Measurements from ENCODE around the gene ADCY2.

Gene ADCY2

GRCh38 chr5:7690557-7690956, 294.6 kb downstream of the ADCY2 start:
- H3K36me3 ChIP-seq, result no peaks in the 10 kb centered on the region
- H3K4me2 ChIP-seq, result no peak overlapping the region
- no peaks in the 10 kb centered on the region for H3K4me1 ChIP-seq
- TF ChIP-seq Cebpa-rat (IDR thresholded peaks at IDR 0.05), result no peak
- H3K4me3 ChIP-seq, result no peak overlapping the region
- peaks cover 0 to 8% (median 4%) of the 10 kb centered on the region in 11 experiments; a peak in 2 of 22 replicates for H3K9me3 ChIP-seq (replicated peaks in 1 of 11)
- H3K27me3 ChIP-seq, result no peaks in the 10 kb centered on the region
- H3K27ac ChIP-seq, result no peak overlapping the region
- H3K9ac ChIP-seq, result no peak overlapping the region
- H4K20me1 ChIP-seq, result no peaks in the 10 kb centered on the region

- Histone ChIP-seq H4K20me1 (no peaks in the 10 kb centered on the region), H3K4me3 (peak overlapping the region in 2 of 10 experiments; percentile 29 to 38; a peak in 2 of 20 replicates), H3K4me2 (peak overlapping the region; percentile 45 to 78 (median 65)), H3K4me1 (peaks cover 12 to 24% (median 16%) of the 10 kb centered on the region in 10 experiments), H3K36me3 (no peaks in the 10 kb centered on the region), H3K9me3 (replicated peaks in 1 of 11) (peaks cover 5 to 10% (median 8%) of the 10 kb centered on the region in 11 experiments; a peak in 13 of 22 replicates), H3K9ac (peak overlapping the region in 2 of 11 experiments; percentile 6 to 28; a peak in 2 of 22 replicates), H3K27ac (peak overlapping the region in 4 of 11 experiments; percentile 22 to 47 (median 42); a peak in 6 of 22 replicates), H3K27me3 (no peaks in the 10 kb centered on the region)
- TF ChIP-seq Cebpa-rat (IDR thresholded peaks at IDR 0.05), result no peak
Observed at GRCh38 chr5:7705261-7705660, 309.3 kb downstream of the ADCY2 start.

GRCh38 chr5:7705736-7706135, 309.8 kb downstream of the ADCY2 start:
- Histone ChIP-seq H3K9ac (no peak overlapping the region; a peak in 1 of 22 replicates), H3K36me3 (no peaks in the 10 kb centered on the region), H3K27me3 (no peaks in the 10 kb centered on the region), H4K20me1 (no peaks in the 10 kb centered on the region), H3K27ac (peak overlapping the region in 3 of 11 experiments; percentile 38 to 47 (median 46); a peak in 5 of 22 replicates), H3K4me3 (peak overlapping the region in 2 of 10 experiments; percentile 29 to 38; a peak in 2 of 20 replicates), H3K4me1 (peaks cover 15 to 24% (median 19%) of the 10 kb centered on the region in 10 experiments), H3K4me2 (peak overlapping the region; percentile 45 to 78 (median 65)), H3K9me3 (replicated peaks in 1 of 11) (peaks cover 5 to 10% (median 8%) of the 10 kb centered on the region in 11 experiments; a peak in 13 of 22 replicates)
- TF ChIP-seq Cebpa-rat (IDR thresholded peaks at IDR 0.05), result no peak

GRCh38 chr5:7706256-7706655, 310.3 kb downstream of the ADCY2 start:
- no peak overlapping the region for H3K27ac ChIP-seq
- H4K20me1 ChIP-seq, result no peaks in the 10 kb centered on the region
- no peak for TF ChIP-seq Cebpa-rat (IDR thresholded peaks at IDR 0.05)
- H3K9ac ChIP-seq, result no peak overlapping the region
- no peaks in the 10 kb centered on the region for H3K27me3 ChIP-seq
- H3K9me3 ChIP-seq (replicated peaks in 1 of 11), result peaks cover 5 to 10% (median 8%) of the 10 kb centered on the region in 11 experiments; a peak in 13 of 22 replicates
- peaks cover 15 to 24% (median 19%) of the 10 kb centered on the region in 10 experiments for H3K4me1 ChIP-seq
- peak overlapping the region in 10 of 11 experiments; percentile 45 to 78 (median 63); a peak in 18 of 22 replicates for H3K4me2 ChIP-seq
- H3K4me3 ChIP-seq, result no peak overlapping the region
- H3K36me3 ChIP-seq, result no peaks in the 10 kb centered on the region

- H4K20me1 ChIP-seq, result no peaks in the 10 kb centered on the region
- H3K36me3 ChIP-seq, result no peaks in the 10 kb centered on the region
- no peaks in the 10 kb centered on the region for H3K27me3 ChIP-seq
- no peak for TF ChIP-seq Cebpa-rat (IDR thresholded peaks at IDR 0.05)
- H3K9me3 ChIP-seq (replicated peaks in 1 of 11), result no peaks in the 10 kb centered on the region
- peak overlapping the region in 5 of 11 experiments; percentile 0 to 29 (median 5); a peak in 6 of 22 replicates for H3K4me2 ChIP-seq
- no peak overlapping the region for H3K4me3 ChIP-seq
- peaks cover 0 to 12% (median 7%) of the 10 kb centered on the region in 10 experiments; a peak in 10 of 20 replicates for H3K4me1 ChIP-seq
- no peak overlapping the region for H3K27ac ChIP-seq
- no peak overlapping the region for H3K9ac ChIP-seq
Observed at GRCh38 chr5:7714119-7714518, 318.2 kb downstream of the ADCY2 start.

- no peak overlapping the region for H3K9ac ChIP-seq
- H3K27ac ChIP-seq, result no peak overlapping the region
- no peaks in the 10 kb centered on the region for H3K9me3 ChIP-seq (replicated peaks in 1 of 11)
- no peak overlapping the region for H3K4me3 ChIP-seq
- H3K4me2 ChIP-seq, result 0 out of 22 replicates have a peak overlapping the region, but pooled peaks of 2 of the 11 experiments have one; percentile 0 to 29
- H3K27me3 ChIP-seq, result no peaks in the 10 kb centered on the region
- no peak for TF ChIP-seq Cebpa-rat (IDR thresholded peaks at IDR 0.05)
- no peaks in the 10 kb centered on the region for H3K36me3 ChIP-seq
- no peaks in the 10 kb centered on the region for H4K20me1 ChIP-seq
- peaks cover 0 to 12% (median 7%) of the 10 kb centered on the region in 10 experiments; a peak in 10 of 20 replicates for H3K4me1 ChIP-seq
Observed at GRCh38 chr5:7714697-7715096, 318.8 kb downstream of the ADCY2 start.

GRCh38 chr5:7717691-7718090, 321.8 kb downstream of the ADCY2 start:
- Histone ChIP-seq H3K9ac (no peak overlapping the region), H3K27ac (no peak overlapping the region), H3K36me3 (no peaks in the 10 kb centered on the region), H3K9me3 (replicated peaks in 1 of 11) (peaks cover 0 to 9% (median 6%) of the 10 kb centered on the region in 11 experiments; a peak in 9 of 22 replicates), H3K4me2 (no peak overlapping the region), H3K4me3 (no peak overlapping the region), H4K20me1 (no peaks in the 10 kb centered on the region), H3K4me1 (peaks cover 0 to 10% (median 0%) of the 10 kb centered on the region in 10 experiments; a peak in 3 of 20 replicates), H3K27me3 (no peaks in the 10 kb centered on the region)
- no peak for TF ChIP-seq Cebpa-rat (IDR thresholded peaks at IDR 0.05)

GRCh38 chr5:7728076-7728475, 332.1 kb downstream of the ADCY2 start:
- no peak overlapping the region for H3K9ac ChIP-seq
- TF ChIP-seq Cebpa-rat (IDR thresholded peaks at IDR 0.05), result no peak
- no peak overlapping the region for H3K4me3 ChIP-seq
- no peaks in the 10 kb centered on the region for H3K9me3 ChIP-seq (replicated peaks in 1 of 11)
- no peaks in the 10 kb centered on the region for H4K20me1 ChIP-seq
- no peak overlapping the region for H3K27ac ChIP-seq
- no peak overlapping the region for H3K4me2 ChIP-seq
- H3K4me1 ChIP-seq, result no peaks in the 10 kb centered on the region
- no peaks in the 10 kb centered on the region for H3K27me3 ChIP-seq
- H3K36me3 ChIP-seq, result no peaks in the 10 kb centered on the region

- H3K9me3 ChIP-seq (replicated peaks in 1 of 11), result no peaks in the 10 kb centered on the region
Observed at GRCh38 chr5:7741415-7742065, 345.6 kb downstream of the ADCY2 start.

More at GRCh38 chr5:7741415-7742065, 345.6 kb downstream of the ADCY2 start:
- no peak for TF ChIP-seq Cebpa-rat (IDR thresholded peaks at IDR 0.05)
- H3K4me1 ChIP-seq, result peaks cover 4 to 27% (median 21%) of the 10 kb centered on the region in 10 experiments; a peak in 17 of 20 replicates
- H3K36me3 ChIP-seq, result no peaks in the 10 kb centered on the region
- no peak overlapping the region for H3K4me2 ChIP-seq
- H3K4me3 ChIP-seq, result no peak overlapping the region
- peaks cover 0 to 24% (median 0%) of the 10 kb centered on the region in 11 experiments; a peak in 8 of 22 replicates for H4K20me1 ChIP-seq
- H3K27ac ChIP-seq, result no peak overlapping the region
- no peak overlapping the region for H3K9ac ChIP-seq
- H3K27me3 ChIP-seq, result peaks cover 15 to 43% (median 34%) of the 10 kb centered on the region in 11 experiments; a peak in 21 of 22 replicates
